ENCODE data around the gene KLK1.
A peak's percentile ranks its signal among the peaks of the same experiment; 100 is the strongest.

- TF ChIP-seq POLR2A (IDR thresholded peaks at IDR 0.05; ENCODE audit: extremely low read depth, insufficient read length) (peak; percentile 98), MYC (IDR thresholded peaks at IDR 0.05; ENCODE audit: low read depth, low read length) (peak; percentile 91)
- TF ChIP-seq, protein P1, sequence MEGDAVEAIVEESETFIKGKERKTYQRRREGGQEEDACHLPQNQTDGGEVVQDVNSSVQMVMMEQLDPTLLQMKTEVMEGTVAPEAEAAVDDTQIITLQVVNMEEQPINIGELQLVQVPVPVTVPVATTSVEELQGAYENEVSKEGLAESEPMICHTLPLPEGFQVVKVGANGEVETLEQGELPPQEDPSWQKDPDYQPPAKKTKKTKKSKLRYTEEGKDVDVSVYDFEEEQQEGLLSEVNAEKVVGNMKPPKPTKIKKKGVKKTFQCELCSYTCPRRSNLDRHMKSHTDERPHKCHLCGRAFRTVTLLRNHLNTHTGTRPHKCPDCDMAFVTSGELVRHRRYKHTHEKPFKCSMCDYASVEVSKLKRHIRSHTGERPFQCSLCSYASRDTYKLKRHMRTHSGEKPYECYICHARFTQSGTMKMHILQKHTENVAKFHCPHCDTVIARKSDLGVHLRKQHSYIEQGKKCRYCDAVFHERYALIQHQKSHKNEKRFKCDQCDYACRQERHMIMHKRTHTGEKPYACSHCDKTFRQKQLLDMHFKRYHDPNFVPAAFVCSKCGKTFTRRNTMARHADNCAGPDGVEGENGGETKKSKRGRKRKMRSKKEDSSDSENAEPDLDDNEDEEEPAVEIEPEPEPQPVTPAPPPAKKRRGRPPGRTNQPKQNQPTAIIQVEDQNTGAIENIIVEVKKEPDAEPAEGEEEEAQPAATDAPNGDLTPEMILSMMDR (IDR thresholded peaks at IDR 0.05; ENCODE audit: low read depth, low read length) = no peak
- TF ChIP-seq, protein P2, sequence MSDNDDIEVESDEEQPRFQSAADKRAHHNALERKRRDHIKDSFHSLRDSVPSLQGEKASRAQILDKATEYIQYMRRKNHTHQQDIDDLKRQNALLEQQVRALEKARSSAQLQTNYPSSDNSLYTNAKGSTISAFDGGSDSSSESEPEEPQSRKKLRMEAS (IDR thresholded peaks at IDR 0.05; ENCODE audit: low read depth, low read length) = peak; percentile 94
Measured at GRCh38 chr19:50804420-50805272, 18.9 kb downstream of the KLK1 start.
